HEK293T (cell line): Measurements from ENCODE around the gene UVSSA.
"Not testable (repeated sequence)": the region's sequence is repeated elsewhere in the genome, so short reads cannot be mapped to it uniquely, and the experiment has no call there.

Experiments
- CTCF ChIA-PET: fragments of 350-600 bp; formaldehyde crosslinking; extraction: SDS; loops from one replicate; lab custom pipeline; 2021; ENCODE audit warnings: antibody characterized with exemption, inconsistent platforms; lab: Yijun Ruan, JAX
- POLR2A ChIA-PET: fragments of 350-600 bp; formaldehyde crosslinking; extraction: SDS; loops from one replicate; lab custom pipeline; 2020; ENCODE audit warnings: antibody characterized with exemption, inconsistent platforms; lab: Yijun Ruan, JAX
- DNase-seq: peaks from one replicate; pipeline ENCODE4 v3.0.0; 2012; ENCODE audit warnings: mixed read lengths; ENCODE audit errors: extremely low spot score
- ARNT ChIP-seq: fragments of 450-650 bp; IDR thresholded peaks from 2 replicates; pipeline ENCODE4 v1.6.1; 2017; ENCODE audit warnings: mild to moderate bottlenecking
- BHLHE40 ChIP-seq: fragments of 450-650 bp; IDR thresholded peaks from 2 replicates; pipeline ENCODE4 v1.6.1; 2016; ENCODE audit warnings: mild to moderate bottlenecking, moderate library complexity, borderline replicate concordance
- CTBP1 ChIP-seq: fragments of 450-650 bp; IDR thresholded peaks from 2 replicates; pipeline ENCODE4 v1.6.1; 2016; ENCODE audit warnings: borderline replicate concordance
- ELF4 ChIP-seq: fragments of 450-650 bp; IDR thresholded peaks from 2 replicates; pipeline ENCODE4 v1.6.1; 2017; ENCODE audit warnings: antibody characterized with exemption
- FOXA1 ChIP-seq: fragments of 450-650 bp; IDR thresholded peaks from 2 replicates; pipeline ENCODE4 v1.6.1; 2016; ENCODE audit warnings: mild to moderate bottlenecking
- FOXK2 ChIP-seq: fragments of 450-650 bp; IDR thresholded peaks from 2 replicates; pipeline ENCODE4 v1.6.1; 2016; ENCODE audit warnings: mild to moderate bottlenecking
- FOXM1 ChIP-seq: fragments of 450-650 bp; IDR thresholded peaks from 2 replicates; pipeline ENCODE4 v1.6.1; 2017; ENCODE audit warnings: mild to moderate bottlenecking, borderline replicate concordance
- HDGF ChIP-seq: fragments of 450-650 bp; IDR thresholded peaks from 2 replicates; pipeline ENCODE4 v1.6.1; 2017; ENCODE audit warnings: antibody characterized with exemption, borderline replicate concordance
- L3MBTL2 ChIP-seq: fragments of 450-650 bp; conservative IDR thresholded peaks from 2 replicates; pipeline ENCODE4 v1.6.1; 2016; ENCODE audit warnings: mild to moderate bottlenecking
- LEF1 ChIP-seq: fragments of 450-650 bp; IDR thresholded peaks from 2 replicates; pipeline ENCODE4 v1.6.1; 2017; ENCODE audit warnings: mild to moderate bottlenecking, borderline replicate concordance
- NFRKB ChIP-seq: fragments of 450-650 bp; IDR thresholded peaks from 2 replicates; pipeline ENCODE4 v1.6.1; 2016; ENCODE audit warnings: mild to moderate bottlenecking, moderate library complexity
- SP1 ChIP-seq: fragments of 450-650 bp; IDR thresholded peaks from 2 replicates; pipeline ENCODE4 v1.6.1; 2017
- SUZ12 ChIP-seq: fragments of 450-650 bp; IDR thresholded peaks from 2 replicates; pipeline ENCODE4 v1.6.1; 2016; ENCODE audit warnings: mild to moderate bottlenecking
- TARDBP ChIP-seq: fragments of 450-650 bp; IDR thresholded peaks from 2 replicates; pipeline ENCODE4 v1.6.1; 2016
- ZNF384 ChIP-seq: fragments of 450-650 bp; IDR thresholded peaks from 2 replicates; pipeline ENCODE4 v1.6.1; 2016
- TF ChIP-seq, protein P1 (sequence below): fragments of 450-650 bp; IDR thresholded peaks from 2 replicates; pipeline ENCODE4 v1.6.1; 2016

The UVSSA gene

GRCh38 chr4:1334579-1334895, 12.5 kb upstream of the UVSSA start:
- TF ChIP-seq LEF1 (no peak), ELF4 (no peak), TARDBP (no peak), SP1 (no peak), HDGF (no peak), CTBP1 (no peak), BHLHE40 (no peak), FOXK2 (no peak), FOXM1 (no peak), ZNF384 (no peak), NFRKB (no peak), L3MBTL2 (no peak), SUZ12 (no peak), ARNT (no peak), FOXA1 (no peak)
- TF ChIP-seq, protein P1, sequence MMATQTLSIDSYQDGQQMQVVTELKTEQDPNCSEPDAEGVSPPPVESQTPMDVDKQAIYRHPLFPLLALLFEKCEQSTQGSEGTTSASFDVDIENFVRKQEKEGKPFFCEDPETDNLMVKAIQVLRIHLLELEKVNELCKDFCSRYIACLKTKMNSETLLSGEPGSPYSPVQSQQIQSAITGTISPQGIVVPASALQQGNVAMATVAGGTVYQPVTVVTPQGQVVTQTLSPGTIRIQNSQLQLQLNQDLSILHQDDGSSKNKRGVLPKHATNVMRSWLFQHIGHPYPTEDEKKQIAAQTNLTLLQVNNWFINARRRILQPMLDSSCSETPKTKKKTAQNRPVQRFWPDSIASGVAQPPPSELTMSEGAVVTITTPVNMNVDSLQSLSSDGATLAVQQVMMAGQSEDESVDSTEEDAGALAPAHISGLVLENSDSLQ = no peak
- CTCF ChIA-PET = no interaction called here
- DNase-seq = no peak
- POLR2A ChIA-PET = no interaction called here

- CTCF ChIA-PET, POLR2A ChIA-PET, DNase-seq: not testable (repeated sequence)
These were observed 11.7 kb upstream of the UVSSA start for GRCh38 chr4:1335193-1335883.

DNA sequence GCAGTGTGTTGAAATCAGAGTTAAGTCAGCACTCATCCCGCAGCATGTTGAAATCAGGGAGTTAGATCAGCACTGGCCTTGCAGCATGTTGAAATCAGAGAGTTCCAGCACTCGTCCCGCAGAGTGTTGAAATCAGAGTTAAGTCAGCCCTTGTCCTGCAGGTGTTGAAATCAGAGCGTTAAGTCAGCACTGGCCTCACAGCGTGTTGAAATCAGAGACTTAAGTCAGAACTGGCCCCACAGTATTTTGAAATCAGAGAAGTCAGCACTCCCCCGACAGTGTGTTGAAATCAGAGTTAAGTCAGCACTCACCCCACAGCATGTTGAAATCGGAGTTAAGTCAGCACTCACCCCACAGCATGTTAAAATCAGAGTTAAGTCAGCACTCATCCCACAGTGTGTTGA, 10.9 kb upstream of the UVSSA start:
- DNase-seq = no peak
- POLR2A ChIA-PET = no interaction called here
- CTCF ChIA-PET = no interaction called here
- TF ChIP-seq FOXK2 (no peak), LEF1 (no peak), ZNF384 (no peak), NFRKB (no peak), ARNT (no peak), HDGF (no peak), BHLHE40 (no peak), TARDBP (no peak), L3MBTL2 (no peak), ELF4 (no peak), SUZ12 (no peak), FOXA1 (no peak), FOXM1 (no peak), CTBP1 (no peak), SP1 (no peak)
- TF ChIP-seq, protein P1 = no peak

- TF ChIP-seq L3MBTL2 (no peak), ARNT (no peak), FOXM1 (no peak), NFRKB (no peak), SP1 (no peak), ELF4 (no peak), BHLHE40 (no peak), LEF1 (no peak), SUZ12 (no peak), ZNF384 (no peak), HDGF (no peak), FOXA1 (no peak), CTBP1 (no peak), TARDBP (no peak)
- TF ChIP-seq, protein P1 = no peak
- ChIA-PET CTCF (no interaction called here), POLR2A (no interaction called here)
- DNase-seq = no peak
These were observed 9.6 kb upstream of the UVSSA start for GRCh38 chr4:1337376-1337831.

- CTCF ChIA-PET = no interaction called here
- POLR2A ChIA-PET = no interaction called here
- no peak for DNase-seq
- TF ChIP-seq FOXM1 (no peak), SUZ12 (no peak), TARDBP (no peak), BHLHE40 (no peak), L3MBTL2 (no peak), SP1 (no peak), HDGF (no peak), LEF1 (no peak), ZNF384 (no peak), NFRKB (no peak), FOXK2 (no peak), FOXA1 (no peak), CTBP1 (no peak), ELF4 (no peak), ARNT (no peak)
- TF ChIP-seq, protein P1 = no peak
These were observed 8.9 kb upstream of the UVSSA start for GRCh38 chr4:1337951-1338751.
